Brain microvascular endothelial cell (primary cell): ENCODE results near the gene STAC3.

ENCODE experiments used
- DNase-seq: peaks from one replicate; pipeline ENCODE4 v3.0.0-alpha.2; 2020
- H3K27ac ChIP-seq: fragments of 250-450 bp; sonication (Bioruptor Pico); 2 replicates; pipeline ENCODE4 v1.5.1; 2020; ENCODE audit warnings: mild to moderate bottlenecking, moderate library complexity
- H3K27me3 ChIP-seq: fragments of 250-450 bp; sonication (Bioruptor Pico); replicated peaks from 2 replicates; pipeline ENCODE4 v1.5.1; 2020; ENCODE audit warnings: mild to moderate bottlenecking
- H3K36me3 ChIP-seq: fragments of 250-450 bp; sonication (Bioruptor Pico); replicated peaks from 2 replicates; pipeline ENCODE4 v1.5.1; 2020; ENCODE audit warnings: mild to moderate bottlenecking
- H3K4me3 ChIP-seq: 2 replicates; pipeline ENCODE4 v1.5.1; 2011; ENCODE audit warnings: low read depth, mild to moderate bottlenecking, control low read depth, low read length, moderate library complexity
- in situ Hi-C: cut with HindIII; loops from 2 replicates; pipeline ENCODE4 v1.10.0; 2017; ENCODE audit warnings: low sequenced_read_pairs, low pct_ligation_motif_present
- TF ChIP-seq, protein P1 (sequence below): IDR thresholded peaks from 2 replicates; pipeline ENCODE4 v1.5.1; 2011; ENCODE audit warnings: low read depth, mild to moderate bottlenecking, moderate library complexity, low read length, control low read depth, inconsistent platforms; ENCODE audit errors: missing control alignments

STAC3 gene

DNA sequence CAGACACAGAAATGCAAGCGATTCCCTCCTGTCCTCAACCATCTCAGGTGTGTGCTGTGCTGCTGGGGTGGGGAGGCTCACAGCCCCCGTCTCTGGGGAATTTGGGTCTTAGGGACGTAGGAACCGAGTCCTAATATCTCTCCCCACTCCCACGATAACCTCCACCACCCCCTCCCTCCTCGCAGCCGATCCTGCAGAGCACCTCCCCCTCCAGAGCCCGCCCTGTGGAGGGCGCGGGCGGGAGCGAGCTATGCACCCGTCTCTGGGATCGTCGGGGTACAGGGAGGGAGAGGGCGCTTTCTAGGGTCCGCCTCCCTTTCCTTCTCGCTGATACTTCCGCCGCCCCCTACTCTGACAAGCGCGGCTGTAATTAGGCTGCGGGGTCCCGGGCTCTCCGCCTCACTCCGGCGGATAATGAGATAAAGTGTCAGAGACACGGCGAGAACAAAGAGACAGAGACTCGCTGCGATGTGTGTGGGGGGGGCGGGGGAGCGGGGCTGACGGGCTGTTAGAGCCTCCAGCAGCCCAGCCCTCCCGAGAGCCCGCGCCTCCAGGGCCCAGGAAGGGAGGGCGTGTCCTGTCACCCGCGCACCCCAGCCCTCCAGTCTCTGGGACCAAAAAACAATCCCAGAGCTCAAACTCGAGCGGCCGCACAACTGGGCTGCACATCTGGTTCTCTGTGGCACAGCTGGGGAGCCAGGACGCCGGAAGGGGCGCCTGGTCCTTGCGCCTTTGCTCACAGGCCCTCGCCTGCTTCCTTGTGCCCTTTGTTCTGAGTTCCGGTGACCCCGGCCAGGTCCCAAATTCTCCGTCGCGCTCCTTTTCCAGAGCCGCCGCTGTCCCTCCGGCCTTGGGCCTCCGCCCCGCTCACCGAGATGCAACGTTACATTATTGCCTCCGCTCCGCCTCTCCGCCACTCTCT lies 12.8 kb downstream of the STAC3 start:
- peaks cover 20% of the 10 kb centered on the region for H3K27me3 ChIP-seq
- TF ChIP-seq, protein P1, sequence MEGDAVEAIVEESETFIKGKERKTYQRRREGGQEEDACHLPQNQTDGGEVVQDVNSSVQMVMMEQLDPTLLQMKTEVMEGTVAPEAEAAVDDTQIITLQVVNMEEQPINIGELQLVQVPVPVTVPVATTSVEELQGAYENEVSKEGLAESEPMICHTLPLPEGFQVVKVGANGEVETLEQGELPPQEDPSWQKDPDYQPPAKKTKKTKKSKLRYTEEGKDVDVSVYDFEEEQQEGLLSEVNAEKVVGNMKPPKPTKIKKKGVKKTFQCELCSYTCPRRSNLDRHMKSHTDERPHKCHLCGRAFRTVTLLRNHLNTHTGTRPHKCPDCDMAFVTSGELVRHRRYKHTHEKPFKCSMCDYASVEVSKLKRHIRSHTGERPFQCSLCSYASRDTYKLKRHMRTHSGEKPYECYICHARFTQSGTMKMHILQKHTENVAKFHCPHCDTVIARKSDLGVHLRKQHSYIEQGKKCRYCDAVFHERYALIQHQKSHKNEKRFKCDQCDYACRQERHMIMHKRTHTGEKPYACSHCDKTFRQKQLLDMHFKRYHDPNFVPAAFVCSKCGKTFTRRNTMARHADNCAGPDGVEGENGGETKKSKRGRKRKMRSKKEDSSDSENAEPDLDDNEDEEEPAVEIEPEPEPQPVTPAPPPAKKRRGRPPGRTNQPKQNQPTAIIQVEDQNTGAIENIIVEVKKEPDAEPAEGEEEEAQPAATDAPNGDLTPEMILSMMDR: no peak
- peak overlapping the region; percentile 48 for H3K4me3 ChIP-seq
- H3K36me3 ChIP-seq: peaks cover 18% of the 10 kb centered on the region
- no peak overlapping the region for H3K27ac ChIP-seq
- no peak for DNase-seq
- in situ Hi-C loops: no loop called here

DNA sequence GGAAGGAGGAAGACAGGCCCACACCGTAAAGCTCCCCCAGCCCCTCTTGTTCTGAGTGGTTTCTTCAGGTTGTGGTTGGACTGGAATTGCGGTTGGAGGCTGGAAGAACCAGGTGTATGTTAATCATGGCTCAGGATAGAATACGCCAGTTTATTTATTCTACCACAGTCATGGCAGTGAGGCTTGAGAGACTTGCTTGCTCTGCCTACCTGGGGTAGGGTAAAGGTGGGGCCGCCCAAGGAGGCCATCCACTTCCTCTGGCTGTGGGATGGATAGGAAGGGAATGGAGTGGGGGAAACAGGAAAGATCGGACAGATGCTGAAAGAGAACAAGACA lies 13.4 kb downstream of the STAC3 start:
- in situ Hi-C loops: no loop called here
- Histone ChIP-seq H3K27ac (no peak overlapping the region), H3K36me3 (peaks cover 25% of the 10 kb centered on the region), H3K4me3 (no peak overlapping the region), H3K27me3 (peaks cover 17% of the 10 kb centered on the region)
- DNase-seq: no peak
- TF ChIP-seq, protein P1: no peak

DNA sequence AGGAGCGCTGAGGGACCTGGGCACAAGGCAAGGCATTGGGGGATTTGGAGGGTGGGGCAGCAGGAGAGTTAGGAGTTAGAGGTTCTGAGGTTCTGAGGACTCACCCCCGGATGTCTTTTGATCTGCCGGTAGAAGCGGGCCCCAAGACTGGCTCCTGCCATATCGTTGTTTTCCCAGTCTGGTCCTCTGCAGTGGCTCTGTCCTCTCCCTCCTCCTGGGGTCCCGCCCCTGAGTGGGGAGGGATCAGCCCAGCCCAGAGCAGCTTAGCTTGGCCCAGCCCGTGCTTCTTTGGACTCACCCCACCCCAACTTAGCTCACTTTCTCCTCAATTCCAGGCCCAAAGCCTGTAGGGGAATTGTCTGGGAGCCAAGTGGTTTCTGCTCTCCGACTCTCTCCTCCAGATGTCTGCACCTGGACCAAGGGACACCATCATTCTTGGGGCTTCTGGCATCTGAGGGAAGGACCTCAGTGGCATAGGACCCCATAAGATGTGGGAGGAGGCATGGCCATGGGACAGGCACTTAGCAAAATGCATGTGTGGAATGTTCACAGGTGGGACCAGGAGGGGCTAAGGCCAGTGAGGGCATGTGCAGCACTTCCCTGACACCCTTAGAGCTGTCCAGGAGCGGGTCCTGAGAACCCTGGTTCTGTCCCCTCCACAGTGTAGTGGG lies 13.9 kb downstream of the STAC3 start:
- TF ChIP-seq, protein P1: no peak
- Histone ChIP-seq H3K36me3 (peaks cover 30% of the 10 kb centered on the region), H3K27me3 (peaks cover 12% of the 10 kb centered on the region), H3K4me3 (no peak overlapping the region), H3K27ac (no peak overlapping the region)
- in situ Hi-C loops: no loop called here
- DNase-seq: no peak

DNA sequence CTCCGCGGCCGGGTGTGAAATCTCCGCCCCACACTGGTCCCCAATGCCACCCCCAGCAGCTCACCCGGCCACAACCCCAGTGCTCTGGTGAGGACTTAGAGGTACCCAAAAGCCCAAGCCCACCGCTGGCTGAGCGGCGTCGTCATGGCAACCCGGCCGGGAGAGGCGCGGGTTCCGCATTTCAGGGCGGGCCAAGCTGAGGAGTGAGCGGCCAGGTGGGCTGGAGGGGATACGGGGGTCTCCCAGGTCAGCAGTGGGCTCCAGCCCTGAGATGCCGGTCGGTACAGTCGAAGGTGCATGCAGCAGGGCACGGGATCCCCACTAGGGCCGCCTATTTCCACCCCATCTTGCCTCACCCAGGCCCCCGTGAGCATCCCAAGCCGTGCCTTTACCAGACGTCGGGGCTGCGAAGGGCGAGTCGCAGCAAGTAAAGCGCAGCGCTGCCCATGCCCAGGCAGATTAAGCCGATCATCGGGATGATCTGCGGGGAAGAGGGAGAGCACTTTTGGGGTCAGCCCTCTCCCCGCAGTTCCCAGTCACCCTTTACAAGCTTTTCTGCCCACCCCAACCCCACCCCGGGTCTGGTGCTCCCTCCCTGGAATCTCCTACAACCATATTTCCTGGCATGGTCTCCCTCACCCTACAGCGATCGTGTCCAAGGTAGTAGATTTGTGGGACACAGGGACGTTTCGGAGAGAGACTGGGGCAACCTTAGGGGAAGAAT lies 14.6 kb downstream of the STAC3 start:
- H3K27me3 ChIP-seq: peaks cover 5% of the 10 kb centered on the region
- no peak overlapping the region for H3K4me3 ChIP-seq
- TF ChIP-seq, protein P1: no peak
- in situ Hi-C loops: no loop called here
- H3K36me3 ChIP-seq: peaks cover 37% of the 10 kb centered on the region
- no peak overlapping the region for H3K27ac ChIP-seq
- DNase-seq: no peak

DNA sequence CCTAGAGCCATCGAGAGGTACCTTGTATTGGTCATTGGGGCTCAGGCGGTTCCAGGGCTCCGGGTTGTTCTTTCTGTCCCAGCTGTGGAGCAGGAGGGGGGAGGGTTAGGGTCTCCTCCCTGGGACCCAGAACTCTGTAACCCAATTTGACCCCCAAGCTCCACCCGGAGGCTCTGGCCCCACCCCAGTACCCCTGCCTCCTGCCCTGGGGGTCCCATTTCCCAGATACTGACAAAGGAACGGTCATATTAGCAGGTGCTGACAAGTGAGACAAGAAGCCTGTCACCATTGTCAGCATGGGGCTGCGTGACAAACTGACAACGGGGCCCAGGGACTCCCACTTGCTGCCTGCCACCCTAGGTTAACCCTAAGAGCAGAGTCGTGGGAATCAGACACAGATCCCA lies 15.3 kb downstream of the STAC3 start:
- peaks cover 1% of the 10 kb centered on the region for H3K27me3 ChIP-seq
- in situ Hi-C loops: no loop called here
- peaks cover 39% of the 10 kb centered on the region for H3K36me3 ChIP-seq
- H3K27ac ChIP-seq: peak overlapping the region; percentile 65
- H3K4me3 ChIP-seq: no peak overlapping the region
- TF ChIP-seq, protein P1: no peak
- no peak for DNase-seq
